HepG2 (cell line): Measurements from ENCODE around the gene SLC25A22. TPM values are rescaled to one million over a fixed set of nuclear protein-coding genes. Genes with fewer than 3 reads are reported as not detected.

Experiments
- AGO1 ChIP-seq: fragments of 200-400 bp; formaldehyde crosslinking; IDR thresholded peaks from 2 replicates; pipeline ENCODE4 v1.6.1; 2017; ENCODE audit warnings: mild to moderate bottlenecking, low read depth, low read length, moderate library complexity; ENCODE audit not compliant: poor library complexity, severe bottlenecking
- CAMTA2 ChIP-seq: sonication (generic); formaldehyde crosslinking; IDR thresholded peaks from 2 replicates; pipeline ENCODE4 v1.4.0; 2020; ENCODE audit warnings: mild to moderate bottlenecking, missing genetic modification reagents, borderline replicate concordance
- CEBPG ChIP-seq: IDR thresholded peaks from 2 replicates; pipeline ENCODE4 v1.6.1; 2016
- CHD4 ChIP-seq: fragments of 200-600 bp; sonication (generic); IDR thresholded peaks from 2 replicates; pipeline ENCODE4 v1.7.0; 2017; ENCODE audit warnings: mild to moderate bottlenecking, low read length, borderline replicate concordance
- GABPB1 ChIP-seq: IDR thresholded peaks from 2 replicates; pipeline ENCODE4 v1.6.1; 2016; ENCODE audit warnings: mild to moderate bottlenecking, missing genetic modification reagents, moderate library complexity, missing compliant biosample characterization
- HNRNPL ChIP-seq: fragments of 200-400 bp; formaldehyde crosslinking; IDR thresholded peaks from 2 replicates; pipeline ENCODE4 v1.6.1; 2017; ENCODE audit warnings: mild to moderate bottlenecking, low read depth, low read length
- KLF13 ChIP-seq: sonication (generic); formaldehyde crosslinking; IDR thresholded peaks from 2 replicates; pipeline ENCODE4 v1.4.0; 2020; ENCODE audit warnings: mild to moderate bottlenecking, missing genetic modification reagents
- PCBP1 ChIP-seq: fragments of 200-400 bp; formaldehyde crosslinking; IDR thresholded peaks from 2 replicates; pipeline ENCODE4 v1.6.1; 2017; ENCODE audit warnings: mild to moderate bottlenecking, low read depth, low read length, borderline replicate concordance
- RAD21 ChIP-seq: fragments of 450-650 bp; formaldehyde crosslinking; IDR thresholded peaks from 2 replicates; pipeline ENCODE4 v1.5.0; 2020; ENCODE audit warnings: mild to moderate bottlenecking
- SALL1 ChIP-seq: sonication (generic); formaldehyde crosslinking; IDR thresholded peaks from 2 replicates; pipeline ENCODE4 v1.8.0; 2022; ENCODE audit warnings: mild to moderate bottlenecking, missing genetic modification reagents
- SP1 ChIP-seq, 2 experiments: fragments of 450-650 bp in 1 of 2; sonication (generic) in 1 of 2; formaldehyde crosslinking in 1 of 2; IDR thresholded peaks; 2 replicates each; pipeline versions ENCODE4 v1.4.0 to v1.6.1; 2016 to 2020; ENCODE audit warnings: missing genetic modification reagents in 1 of 2
- TAF1 ChIP-seq: sonication (generic); formaldehyde crosslinking; IDR thresholded peaks from 2 replicates; pipeline ENCODE4 v1.4.0; 2020; ENCODE audit warnings: missing genetic modification reagents
- ZSCAN5A ChIP-seq: sonication (generic); formaldehyde crosslinking; IDR thresholded peaks from 2 replicates; pipeline ENCODE4 v1.8.0; 2022; ENCODE audit warnings: mild to moderate bottlenecking, missing genetic modification reagents, borderline replicate concordance
- polyA plus RNA-seq, 8 experiments: library from polyadenylated mRNA; depleted of rRNA in 3 of 8; stranded (reverse) in 7 of 8; unstranded in 1 of 8; fragments of >200 nt; fragmentation: Illumina TruSeq in 4 of 8; extraction: Trizol in 4 of 8; gene quantifications; 2 replicates each; pipeline versions ENCODE4 v1.2.1 to v1.2.3, GENCODE V29; 2011 to 2016; ENCODE audit warnings: low read depth in 4 of 8, missing spikeins in 1 of 8, mixed read lengths in 1 of 8; ENCODE audit not compliant: insufficient read depth in 1 of 8
- total RNA-seq, 5 experiments: library from RNA; depleted of rRNA; stranded (reverse); fragments of >200 nt; fragmentation: Illumina TruSeq; extraction: Trizol; gene quantifications; 2 replicates each; pipeline ENCODE4 v1.2.3, GENCODE V29; 2016; ENCODE audit warnings: low read depth in 1 of 5
- TF ChIP-seq, protein P1 (sequence below): sonication (generic); formaldehyde crosslinking; IDR thresholded peaks from 2 replicates; pipeline ENCODE4 v1.4.0; 2020; ENCODE audit warnings: missing genetic modification reagents

SLC25A22 gene
- total and polyA plus RNA-seq, 2 of the 13 experiments (the other 11 are each of a cell fraction or from before 2014, with no cell fraction given), result 12.4 to 19.2 TPM

GRCh38 chr11:788953-789940, 8.8 kb downstream of the SLC25A22 start (continued):
- TF ChIP-seq, protein P1, sequence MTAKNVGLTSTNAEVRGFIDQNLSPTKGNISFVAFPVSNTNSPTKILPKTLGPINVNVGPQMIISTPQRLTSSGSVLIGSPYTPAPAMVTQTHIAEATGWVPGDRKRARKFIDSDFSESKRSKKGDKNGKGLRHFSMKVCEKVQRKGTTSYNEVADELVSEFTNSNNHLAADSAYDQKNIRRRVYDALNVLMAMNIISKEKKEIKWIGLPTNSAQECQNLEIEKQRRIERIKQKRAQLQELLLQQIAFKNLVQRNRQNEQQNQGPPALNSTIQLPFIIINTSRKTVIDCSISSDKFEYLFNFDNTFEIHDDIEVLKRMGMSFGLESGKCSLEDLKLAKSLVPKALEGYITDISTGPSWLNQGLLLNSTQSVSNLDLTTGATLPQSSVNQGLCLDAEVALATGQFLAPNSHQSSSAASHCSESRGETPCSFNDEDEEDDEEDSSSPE, result no peak
- TF ChIP-seq CHD4 (no peak), AGO1 (peak; percentile 54), CEBPG (CRISPR knock-in tag) (no peak), TAF1 (no peak), SP1 (IDR thresholded peaks at IDR 0.05) (no peak), SP1 (CRISPR knock-in tag; IDR thresholded peaks at IDR 0.05) (no peak), PCBP1 (0 out of 2 replicates have a peak, but pooled peaks have one; percentile 26), HNRNPL (0 out of 2 replicates have a peak, but pooled peaks have one; percentile 27), RAD21 (CRISPR knock-in tag) (no peak), SALL1 (CRISPR knock-in tag) (peak; percentile 9; the same call in 1 of the 2 replicates), GABPB1 (CRISPR knock-in tag) (no peak), KLF13 (CRISPR knock-in tag) (no peak), ZSCAN5A (CRISPR knock-in tag) (no peak), CAMTA2 (CRISPR knock-in tag) (no peak)
